Measurements from ENCODE around the gene PITPNC1.

Gene PITPNC1

GRCh38 chr17:67525239-67526135, 148.4 kb downstream of the PITPNC1 start:
- Mint-ChIP-seq H3K27ac (no peak overlapping the region), H3K4me3 (no peak overlapping the region), H3K4me1 (peaks cover 54% of the 10 kb centered on the region), H3K9me3 (no peaks in the 10 kb centered on the region), H3K27me3 (no peaks in the 10 kb centered on the region)
- ATAC-seq (no peak), DNase-seq (no peak)

DNA sequence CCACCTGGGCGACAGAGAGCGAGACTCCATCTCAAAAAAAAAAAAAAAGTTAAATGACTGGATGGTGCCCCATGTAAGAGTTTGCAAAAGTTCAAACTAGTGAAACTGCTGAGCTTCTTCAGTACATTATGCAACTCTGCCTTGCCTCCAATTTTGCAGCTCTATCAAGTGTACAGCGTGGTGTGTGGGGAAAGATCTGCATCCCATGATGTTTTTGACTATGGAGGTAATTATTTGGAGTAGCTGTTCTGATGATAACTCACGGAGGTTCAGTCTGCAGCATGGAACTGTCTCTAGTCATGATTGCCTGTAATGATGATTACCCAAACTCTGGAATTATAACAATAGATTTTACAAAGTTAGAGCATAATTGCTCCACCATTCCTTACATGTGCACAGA, 149.6 kb downstream of the PITPNC1 start:
- H3K27me3 Mint-ChIP-seq: no peaks in the 10 kb centered on the region
- peaks cover 50% of the 10 kb centered on the region for H3K4me1 Mint-ChIP-seq
- DNase-seq (no peak), ATAC-seq (no peak)
- H3K27ac Mint-ChIP-seq: peak overlapping the region in 1 of 2 donors; percentile 12
- no peaks in the 10 kb centered on the region for H3K9me3 Mint-ChIP-seq
- no peak overlapping the region for H3K4me3 Mint-ChIP-seq

DNA sequence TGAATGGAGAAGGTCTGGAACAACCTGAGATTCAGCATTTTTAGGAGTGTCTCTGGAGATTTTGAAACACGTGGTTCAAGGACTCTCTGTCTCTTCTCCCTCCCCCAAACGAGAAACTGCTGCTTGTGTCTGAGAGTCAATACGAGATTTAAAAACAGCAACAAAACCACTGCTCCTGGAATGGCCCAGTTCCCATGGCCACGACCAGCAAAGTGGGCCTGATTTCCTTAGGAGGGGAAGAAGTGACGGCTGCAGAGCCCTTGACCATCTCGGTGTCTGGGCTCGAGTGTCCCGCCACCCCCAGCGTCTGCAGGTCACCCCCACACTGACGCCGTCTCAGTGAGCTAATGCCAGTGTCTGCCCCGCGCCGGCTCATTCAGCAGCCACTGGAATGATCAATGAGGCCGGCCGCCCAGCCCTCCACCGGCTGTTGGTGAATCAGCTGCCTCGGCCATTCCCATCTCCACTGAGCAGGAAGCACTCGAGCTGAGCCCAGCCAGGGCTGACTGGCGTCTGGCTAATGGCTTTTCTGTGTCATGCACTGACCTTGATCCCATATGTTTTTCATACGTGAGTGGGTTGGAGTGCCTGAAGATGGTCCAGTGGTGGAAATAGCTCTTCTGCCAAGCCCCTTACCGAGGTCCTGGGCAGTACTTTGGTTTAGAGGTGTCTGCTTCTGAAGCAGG, 151.8 kb downstream of the PITPNC1 start:
- ATAC-seq (no peak), DNase-seq (no peak)
- H3K9me3 Mint-ChIP-seq: no peaks in the 10 kb centered on the region
- no peak overlapping the region for H3K27ac Mint-ChIP-seq
- no peaks in the 10 kb centered on the region for H3K27me3 Mint-ChIP-seq
- H3K4me3 Mint-ChIP-seq: no peak overlapping the region
- H3K4me1 Mint-ChIP-seq: peaks cover 43% of the 10 kb centered on the region

DNA sequence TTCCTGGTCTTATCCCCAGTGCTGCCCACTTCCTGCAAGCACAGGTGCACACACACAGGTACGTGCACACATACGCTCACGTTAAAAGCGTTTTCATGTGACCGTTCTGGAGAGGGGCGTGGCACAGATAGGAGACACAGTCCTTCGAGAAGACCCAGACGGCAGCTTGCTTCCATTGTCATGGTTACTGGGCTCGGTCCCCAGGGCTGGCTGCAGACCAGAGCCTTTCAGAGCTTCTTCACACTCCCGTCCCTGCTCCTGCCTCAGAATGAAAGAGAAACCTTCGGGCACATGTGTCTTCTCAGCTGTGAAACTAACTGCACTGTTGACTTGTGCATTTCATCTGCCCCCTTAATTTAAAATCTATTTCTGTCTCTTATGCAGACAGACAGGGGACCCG, 154.2 kb downstream of the PITPNC1 start:
- no peak for DNase-seq
- ATAC-seq: no peak
- H3K4me3 Mint-ChIP-seq: no peak overlapping the region

GRCh38 chr17:67532326-67532871, 155.3 kb downstream of the PITPNC1 start:
- DNase-seq: no peak
- no peak overlapping the region for H3K27ac Mint-ChIP-seq
- ATAC-seq: no peak
- H3K9me3 Mint-ChIP-seq: no peaks in the 10 kb centered on the region
- H3K4me1 Mint-ChIP-seq: peaks cover 33% of the 10 kb centered on the region
- no peak overlapping the region for H3K4me3 Mint-ChIP-seq
- no peaks in the 10 kb centered on the region for H3K27me3 Mint-ChIP-seq

More for the DNA sequence above, 154.2 kb downstream of the PITPNC1 start:
- Mint-ChIP-seq H3K27ac (no peak overlapping the region), H3K9me3 (no peaks in the 10 kb centered on the region), H3K4me1 (peaks cover 42% of the 10 kb centered on the region), H3K27me3 (no peaks in the 10 kb centered on the region)

DNA sequence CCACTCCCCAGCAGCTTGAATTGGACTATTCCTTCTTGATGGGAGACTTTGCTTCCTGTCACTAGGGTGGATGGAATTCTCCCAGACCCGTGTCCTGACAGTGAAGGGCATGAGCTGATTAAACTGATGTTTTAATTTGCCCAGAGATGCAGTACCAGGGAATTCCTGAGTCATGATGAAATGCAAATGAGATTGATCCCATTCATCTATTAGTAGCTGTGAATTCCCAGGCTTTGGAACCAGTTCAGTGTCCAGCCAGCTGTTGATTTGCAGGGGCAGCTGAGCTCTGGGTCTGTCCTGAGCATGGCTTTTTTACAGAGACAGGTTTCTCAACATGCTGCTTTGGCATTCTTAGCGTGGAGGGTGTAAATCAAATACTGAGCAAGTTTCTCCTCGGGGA, 157.9 kb downstream of the PITPNC1 start:
- no peak for ATAC-seq
- peaks cover 24% of the 10 kb centered on the region for H3K4me1 Mint-ChIP-seq
- no peaks in the 10 kb centered on the region for H3K9me3 Mint-ChIP-seq
- H3K4me3 Mint-ChIP-seq: no peak overlapping the region
- no peak overlapping the region for H3K27ac Mint-ChIP-seq
- DNase-seq: no peak
- no peaks in the 10 kb centered on the region for H3K27me3 Mint-ChIP-seq

DNA sequence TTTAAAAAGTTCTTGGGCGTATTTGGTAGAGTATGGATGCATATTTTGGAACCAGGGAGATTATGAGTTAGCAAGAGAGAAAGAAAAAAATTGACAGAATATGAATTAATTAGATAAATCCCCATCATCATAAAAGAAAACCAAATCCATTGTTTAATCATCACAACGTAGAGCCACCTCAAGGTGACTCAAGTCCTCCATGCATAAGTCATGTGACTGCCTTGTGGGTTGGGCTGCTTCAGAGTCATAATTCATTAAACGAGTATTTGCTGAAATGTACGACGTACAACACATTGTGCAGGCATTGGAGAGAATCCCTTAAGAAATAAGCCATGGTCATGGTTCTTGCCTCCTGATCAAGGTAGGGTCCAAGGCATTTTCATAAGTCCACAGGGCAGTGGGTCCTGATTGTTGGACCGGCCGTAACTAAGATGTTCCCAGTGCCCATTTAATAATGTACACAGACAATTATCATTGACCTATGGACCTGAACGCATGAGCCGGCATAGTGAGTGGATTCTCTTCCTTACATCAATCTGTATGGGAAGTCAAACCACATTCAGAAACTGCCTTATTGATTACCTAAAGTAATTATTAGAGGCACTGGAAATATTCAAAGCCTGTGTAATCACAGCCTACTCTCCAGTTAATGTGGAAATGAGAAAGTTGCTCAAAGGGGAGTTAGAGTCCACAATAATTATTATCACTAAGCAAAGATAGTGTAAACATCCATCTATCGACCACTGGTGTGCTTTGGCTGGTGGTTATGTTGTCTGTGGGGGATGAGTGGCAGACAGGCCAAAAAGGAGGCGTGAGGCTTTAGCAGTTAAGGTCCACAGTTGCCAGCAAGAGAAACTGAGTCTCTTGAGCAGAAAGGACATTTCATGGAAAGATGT, 165.4 kb downstream of the PITPNC1 start:
- Mint-ChIP-seq H3K4me1 (peaks cover 3% of the 10 kb centered on the region), H3K9me3 (no peaks in the 10 kb centered on the region), H3K4me3 (no peak overlapping the region), H3K27me3 (no peaks in the 10 kb centered on the region), H3K27ac (no peak overlapping the region)
- ATAC-seq: no peak
- no peak for DNase-seq

DNA sequence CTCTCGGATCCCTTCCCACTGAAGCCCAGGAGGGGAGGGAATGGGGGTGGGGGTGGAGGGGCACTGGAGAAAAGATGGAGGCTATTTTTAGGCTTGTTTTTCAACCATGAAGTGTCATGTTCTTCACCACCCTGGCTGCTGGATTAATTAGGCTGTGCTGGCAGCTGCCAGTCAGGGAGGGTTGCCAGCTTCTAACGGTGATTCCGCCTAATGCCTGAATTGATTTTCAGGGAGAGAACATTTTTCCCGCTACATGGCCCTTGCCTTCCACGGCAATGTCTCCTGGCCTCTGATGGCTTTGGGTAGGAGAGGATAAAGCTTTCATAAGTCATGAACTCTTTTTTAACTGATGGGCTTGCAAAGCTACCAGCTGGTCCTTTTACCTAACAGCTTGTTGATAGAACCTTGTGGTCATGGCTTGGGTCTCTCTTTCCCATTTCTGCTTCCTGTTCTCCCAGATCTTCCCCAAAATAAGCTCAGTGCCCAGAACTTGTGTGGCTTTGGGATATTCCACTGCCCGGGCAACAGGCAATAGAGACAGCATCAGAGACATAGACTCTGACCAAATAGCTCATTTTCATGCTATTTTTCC, 167.4 kb downstream of the PITPNC1 start:
- H3K27ac Mint-ChIP-seq: peak overlapping the region; percentile 42
- H3K9me3 Mint-ChIP-seq: no peaks in the 10 kb centered on the region
- ATAC-seq: no peak
- peaks cover 23% of the 10 kb centered on the region for H3K4me1 Mint-ChIP-seq
- no peak for DNase-seq
- no peak overlapping the region for H3K4me3 Mint-ChIP-seq
- no peaks in the 10 kb centered on the region for H3K27me3 Mint-ChIP-seq

DNA sequence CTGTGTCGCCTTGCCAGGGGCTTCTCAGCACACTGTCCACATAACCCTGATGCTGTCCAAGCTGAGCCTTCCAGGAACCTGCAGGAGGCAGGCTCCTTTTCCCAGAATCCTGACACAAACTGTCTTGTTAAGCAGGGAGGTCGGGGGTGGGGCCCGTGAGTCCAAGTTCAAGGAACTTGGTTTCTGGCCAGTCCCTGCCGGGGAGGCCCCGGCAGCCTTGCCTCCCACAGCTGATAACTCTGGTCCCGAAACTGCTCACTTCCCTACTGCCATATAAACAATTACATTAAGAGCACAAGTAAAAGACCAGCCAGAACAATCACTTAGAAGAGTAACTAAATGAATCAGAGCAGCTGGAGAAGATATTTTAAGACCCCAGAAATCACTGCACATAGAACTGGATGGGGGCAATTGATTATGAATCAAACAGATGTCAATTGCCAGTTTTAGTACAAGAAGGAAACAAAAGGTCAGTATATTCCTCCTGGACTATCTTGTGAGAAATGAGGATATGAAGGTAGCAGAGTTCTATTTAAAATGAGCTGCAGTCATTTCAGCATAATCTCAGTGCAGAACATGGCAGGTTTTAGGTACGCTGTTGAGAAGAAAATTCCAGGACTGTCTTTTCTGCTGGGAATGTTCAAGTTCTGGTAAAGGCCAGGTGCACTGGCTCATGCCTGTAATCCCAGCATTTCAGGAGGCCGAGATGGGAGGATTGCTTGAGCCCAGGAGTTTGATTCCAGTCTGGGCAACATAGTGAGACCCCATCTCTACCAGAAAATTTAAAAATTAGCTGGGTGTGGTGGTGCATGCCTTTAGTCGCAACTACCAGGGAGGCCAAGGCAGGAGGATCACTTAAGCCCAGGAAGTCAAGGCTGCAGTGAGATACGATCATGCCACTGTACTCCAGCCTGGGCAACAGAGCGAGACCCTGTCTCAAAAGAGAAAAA, 169.8 kb downstream of the PITPNC1 start:
- no peak overlapping the region for H3K4me3 Mint-ChIP-seq
- peak overlapping the region in 1 of 2 donors; percentile 62 for H3K27ac Mint-ChIP-seq
- DNase-seq (no peak), ATAC-seq (no peak)
- no peaks in the 10 kb centered on the region for H3K27me3 Mint-ChIP-seq
- no peaks in the 10 kb centered on the region for H3K9me3 Mint-ChIP-seq
- H3K4me1 Mint-ChIP-seq: peaks cover 31% of the 10 kb centered on the region

DNA sequence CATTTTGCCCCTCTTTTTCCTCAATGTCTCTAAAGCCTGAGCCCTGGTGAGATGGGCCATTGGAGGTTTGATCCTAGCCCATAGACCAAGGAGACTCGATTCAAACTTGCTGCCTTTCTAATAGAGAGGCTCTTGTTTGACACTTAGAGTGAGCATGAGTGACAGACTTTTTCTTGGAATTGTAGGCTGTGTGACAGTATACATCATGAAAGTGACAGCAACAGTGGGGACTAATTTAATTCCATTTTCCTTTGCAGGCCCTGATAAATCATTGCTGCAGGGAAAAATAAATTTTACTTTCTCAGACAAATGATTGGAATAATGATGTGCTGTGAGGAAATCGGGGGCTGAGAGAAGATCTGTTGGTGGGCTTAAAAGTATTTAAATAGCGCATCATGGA, 171.6 kb downstream of the PITPNC1 start:
- Mint-ChIP-seq H3K9me3 (no peaks in the 10 kb centered on the region), H3K4me3 (no peak overlapping the region), H3K27ac (peak overlapping the region in 1 of 2 donors; percentile 19), H3K4me1 (peaks cover 31% of the 10 kb centered on the region), H3K27me3 (no peaks in the 10 kb centered on the region)
- ATAC-seq (no peak), DNase-seq (no peak)

DNA sequence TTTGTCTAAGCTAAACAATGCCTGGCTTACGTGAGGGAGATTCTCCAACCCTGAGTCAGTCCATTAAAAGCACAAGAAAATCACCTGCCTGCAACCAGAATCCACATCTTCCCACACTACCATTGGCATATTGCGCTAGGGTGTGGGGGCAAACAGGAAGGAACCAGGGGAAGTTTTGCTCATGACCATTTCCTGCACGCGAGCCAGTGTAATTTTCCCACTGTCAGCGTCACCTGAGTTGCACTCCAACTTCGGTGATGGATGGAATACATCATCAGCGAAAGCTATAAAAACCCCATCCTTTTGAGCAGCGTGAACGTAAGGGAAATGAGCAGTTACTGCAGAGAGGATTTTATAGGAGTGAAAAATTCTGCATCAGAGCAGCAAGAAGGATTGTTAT, 172.7 kb downstream of the PITPNC1 start:
- Mint-ChIP-seq H3K27ac (no peak overlapping the region), H3K4me1 (peaks cover 31% of the 10 kb centered on the region), H3K27me3 (no peaks in the 10 kb centered on the region), H3K4me3 (no peak overlapping the region), H3K9me3 (no peaks in the 10 kb centered on the region)
- DNase-seq (no peak), ATAC-seq (no peak)

GRCh38 chr17:67554634-67555033, 177.6 kb downstream of the PITPNC1 start:
- Mint-ChIP-seq H3K4me1 (peaks cover 6% of the 10 kb centered on the region), H3K27ac (no peak overlapping the region), H3K27me3 (no peaks in the 10 kb centered on the region), H3K4me3 (no peak overlapping the region), H3K9me3 (peaks cover 5 to 10% of the 10 kb centered on the region in 2 donors)
- ATAC-seq (no peak), DNase-seq (no peak)

GRCh38 chr17:67555855-67556254, 178.8 kb downstream of the PITPNC1 start:
- no peak for DNase-seq
- Mint-ChIP-seq H3K4me1 (no peaks in the 10 kb centered on the region), H3K4me3 (no peak overlapping the region), H3K27me3 (no peaks in the 10 kb centered on the region), H3K27ac (peak overlapping the region in 1 of 2 donors; percentile 13), H3K9me3 (peaks cover 5 to 10% of the 10 kb centered on the region in 2 donors)
- no peak for ATAC-seq

Measured in stimulated activated naive CD8-positive, alpha-beta T cell treated with anti-CD3 and anti-CD28 coated beads, Interleukin-15, amount 100 ng/mL, for 72 hours (primary cell).